HCT116 (cell line): ENCODE data around the gene REXO4. TPM values are rescaled to one million over a fixed set of nuclear protein-coding genes. Genes with fewer than 3 reads are reported as not detected.

ENCODE experiments used
- ATAC-seq: fragments of 200-7000 bp; cut with Tn5 transposase; 2 replicates; pipeline ENCODE4 v1.9.1; 2020; ENCODE audit warnings: mild to moderate bottlenecking, moderate library complexity
- BruUV-seq: library from RNA; stranded (reverse); fragments of 400-500 nt; replicated peaks from 2 replicates; lab custom pipeline; 2021; lab: Mats Ljungman, UMichigan
- CTCF ChIA-PET: fragments of 300-600 bp; sonication (Branson Sonifier 250); formaldehyde crosslinking; loops from one replicate; lab custom pipeline; 2021; ENCODE audit warnings: antibody characterized with exemption; lab: Charles Lee
- POLR2A ChIA-PET: fragments of 300-600, 350-600 bp; sonication (Branson Sonifier 250); formaldehyde crosslinking; loops from one replicate; lab custom pipeline; 2021; ENCODE audit warnings: antibody characterized with exemption; lab: Charles Lee
- RAD21 ChIA-PET, 2 experiments: fragments of 300-600 bp; sonication (Branson Sonifier 250); formaldehyde crosslinking; loops; one replicate each; lab custom pipeline; 2023; ENCODE audit warnings: low total read pairs in 2 of 2; ENCODE audit not compliant: uncharacterized antibody in 2 of 2, unreplicated experiment in 2 of 2, low non-redundant PET in 1 of 2; lab: Charles Lee
- DNase-seq: peaks from one replicate; pipeline ENCODE4 v3.0.0-alpha.2; 2010; ENCODE audit warnings: low read depth, low spot score
- H2AFZ ChIP-seq: fragments of 200-600 bp; shearing (Covaris generic), sonication (generic); 2 replicates; pipeline ENCODE4 v1.6.1; 2017; ENCODE audit warnings: low read depth, mixed run types, mixed read lengths, antibody characterized with exemption, low read length; ENCODE audit not compliant: poor library complexity, severe bottlenecking
- H3K27ac ChIP-seq: 2 replicates; pipeline ENCODE4 v1.5.1; 2012; ENCODE audit warnings: low read depth, low read length
- H3K27me3 ChIP-seq: fragments of 200-600 bp; sonication (generic); 2 replicates; pipeline ENCODE4 v1.6.1; 2016; ENCODE audit warnings: mixed run types, low read length, mixed read lengths; ENCODE audit not compliant: insufficient read depth
- H3K36me3 ChIP-seq, 2 experiments: fragments of 200-500 bp in 1 of 2; fragments of 200-600 bp in 1 of 2; sonication (Bioruptor generic) in 1 of 2; sonication (generic) in 1 of 2; 2 replicates each; pipeline versions ENCODE4 v1.5.1 to v1.6.1; 2014 to 2016; ENCODE audit warnings: low read length in 2 of 2, inconsistent platforms in 1 of 2, mixed read lengths in 1 of 2, mixed run types in 1 of 2; ENCODE audit not compliant: insufficient read depth in 2 of 2, control insufficient read depth in 1 of 2
- H3K4me1 ChIP-seq, 2 experiments: fragments of 200-600 bp in 1 of 2; sonication (generic) in 1 of 2; 2 replicates each; pipeline versions ENCODE4 v1.5.1 to v1.6.1; 2012 to 2017; ENCODE audit warnings: low read length in 2 of 2, inconsistent platforms in 1 of 2, mild to moderate bottlenecking in 1 of 2, mixed read lengths in 1 of 2, mixed run types in 1 of 2, moderate library complexity in 1 of 2; ENCODE audit not compliant: insufficient read depth in 2 of 2, control insufficient read depth in 1 of 2
- H3K4me2 ChIP-seq: fragments of 200-600 bp; sonication (generic); 2 replicates; pipeline ENCODE4 v1.6.1; 2017; ENCODE audit warnings: mixed run types, low read length, mixed read lengths
- H3K4me3 ChIP-seq, 2 experiments: fragments of 200-600 bp in 1 of 2; sonication (generic) in 1 of 2; replicated peaks in 1 of 2; 2 replicates each; pipeline ENCODE4 v1.5.1; 2011 to 2016; ENCODE audit warnings: low read length in 2 of 2, control low read depth in 1 of 2, low read depth in 1 of 2, mild to moderate bottlenecking in 1 of 2, mixed read lengths in 1 of 2, mixed run types in 1 of 2
- H3K79me2 ChIP-seq: fragments of 200-600 bp; sonication (generic); 2 replicates; pipeline ENCODE4 v1.6.1; 2017; ENCODE audit warnings: mild to moderate bottlenecking, mixed run types, low read length, moderate library complexity, mixed read lengths; ENCODE audit not compliant: insufficient read depth
- H3K9ac ChIP-seq: fragments of 200-600 bp; sonication (generic); 2 replicates; pipeline ENCODE4 v1.6.1; 2016; ENCODE audit warnings: low read length, mixed read lengths
- H3K9me2 ChIP-seq: fragments of 200-600 bp; sonication (generic), shearing (Covaris generic); 2 replicates; pipeline ENCODE4 v1.6.1; 2017; ENCODE audit warnings: mixed run types, mild to moderate bottlenecking, moderate library complexity; ENCODE audit not compliant: insufficient read depth
- H3K9me3 ChIP-seq, 2 experiments: fragments of 200-500 bp in 1 of 2; fragments of 200-600 bp in 1 of 2; sonication (Bioruptor generic) in 1 of 2; sonication (generic) in 1 of 2; 2 replicates each; pipeline ENCODE4 v1.6.1; 2014 to 2017; ENCODE audit warnings: low read length in 2 of 2, mixed read lengths in 2 of 2, inconsistent platforms in 1 of 2, low read depth in 1 of 2, mild to moderate bottlenecking in 1 of 2, mixed run types in 1 of 2, moderate library complexity in 1 of 2; ENCODE audit not compliant: control insufficient read depth in 1 of 2, insufficient read depth in 1 of 2
- H4K20me1 ChIP-seq: fragments of 200-600 bp; sonication (generic), shearing (Covaris generic); 2 replicates; pipeline ENCODE4 v1.6.1; 2017; ENCODE audit warnings: mixed run types, mild to moderate bottlenecking, moderate library complexity; ENCODE audit not compliant: insufficient read depth
- CEBPB ChIP-seq: IDR thresholded peaks from 2 replicates; pipeline ENCODE4 v1.6.1; 2012; ENCODE audit warnings: low read depth
- EZH2 ChIP-seq: fragments of 200-600 bp; sonication (generic); IDR thresholded peaks from 2 replicates; pipeline ENCODE4 v1.6.1; 2017; ENCODE audit warnings: antibody characterized with exemption, mixed run types
- FOSL1 ChIP-seq: IDR thresholded peaks from 2 replicates; pipeline ENCODE4 v1.6.1; 2012; ENCODE audit warnings: low read depth
- RAD21 ChIP-seq: IDR thresholded peaks from 2 replicates; pipeline ENCODE4 v1.6.1; 2012; ENCODE audit warnings: low read depth, mild to moderate bottlenecking
- SIN3A ChIP-seq: IDR thresholded peaks from 2 replicates; pipeline ENCODE4 v1.6.1; 2012; ENCODE audit warnings: low read depth
- SRF ChIP-seq: IDR thresholded peaks from 2 replicates; pipeline ENCODE4 v1.6.1; 2012; ENCODE audit warnings: low read depth
- TCF7L2 ChIP-seq: IDR thresholded peaks from 2 replicates; pipeline ENCODE4 v1.7.0; 2011; ENCODE audit warnings: borderline replicate concordance, inconsistent platforms; ENCODE audit not compliant: insufficient read depth, insufficient read length; ENCODE audit errors: extremely low read depth
- ZFX ChIP-seq: fragments of 450-650 bp; IDR thresholded peaks from 2 replicates; pipeline ENCODE4 v1.6.1; 2017
- ZNF274 ChIP-seq: fragments of 200-500 bp; sonication (Bioruptor generic); IDR thresholded peaks from 2 replicates; pipeline ENCODE4 v1.6.1; 2014; ENCODE audit warnings: mild to moderate bottlenecking, low read depth, low read length, inconsistent platforms
- intact Hi-C: fragments of 100-400 bp; cut with micrococcal nuclease; formaldehyde crosslinking; loops from 2 replicates; pipeline ENCODE4 v1.10.0; 2022
- total RNA-seq: library from RNA; stranded (reverse); gene quantifications from one replicate; pipeline ENCODE4 v1.2.1, GENCODE V29; 2021; ENCODE audit not compliant: unreplicated experiment
- TF ChIP-seq, protein P1 (sequence below): IDR thresholded peaks from 2 replicates; pipeline ENCODE4 v1.6.1; 2012
- TF ChIP-seq, protein P2 (sequence below): IDR thresholded peaks from 2 replicates; pipeline ENCODE4 v1.6.1; 2012
- TF ChIP-seq, protein P3 (sequence below): IDR thresholded peaks from 2 replicates; pipeline ENCODE4 v1.6.1; 2011; ENCODE audit warnings: mild to moderate bottlenecking, low read length, moderate library complexity; ENCODE audit not compliant: insufficient replicate concordance; ENCODE audit errors: extremely low read depth
- TF ChIP-seq, protein P4 (sequence below), 3 experiments: fragments of 200-600 bp in 1 of 3; sonication (generic) in 1 of 3; IDR thresholded peaks in 2 of 3; conservative IDR thresholded peaks in 1 of 3; 2 replicates each; pipeline ENCODE4 v1.5.1; 2012 to 2017; ENCODE audit warnings: low read depth in 2 of 3, low read length in 2 of 3, antibody characterized with exemption in 1 of 3, borderline replicate concordance in 1 of 3, control low read depth in 1 of 3, mild to moderate bottlenecking in 1 of 3, mixed read lengths in 1 of 3, mixed run types in 1 of 3, moderate library complexity in 1 of 3; ENCODE audit not compliant: insufficient read depth in 1 of 3

The REXO4 gene
- total RNA-seq, 1 experiment from 2014 or later: 24.6 TPM

DNA sequence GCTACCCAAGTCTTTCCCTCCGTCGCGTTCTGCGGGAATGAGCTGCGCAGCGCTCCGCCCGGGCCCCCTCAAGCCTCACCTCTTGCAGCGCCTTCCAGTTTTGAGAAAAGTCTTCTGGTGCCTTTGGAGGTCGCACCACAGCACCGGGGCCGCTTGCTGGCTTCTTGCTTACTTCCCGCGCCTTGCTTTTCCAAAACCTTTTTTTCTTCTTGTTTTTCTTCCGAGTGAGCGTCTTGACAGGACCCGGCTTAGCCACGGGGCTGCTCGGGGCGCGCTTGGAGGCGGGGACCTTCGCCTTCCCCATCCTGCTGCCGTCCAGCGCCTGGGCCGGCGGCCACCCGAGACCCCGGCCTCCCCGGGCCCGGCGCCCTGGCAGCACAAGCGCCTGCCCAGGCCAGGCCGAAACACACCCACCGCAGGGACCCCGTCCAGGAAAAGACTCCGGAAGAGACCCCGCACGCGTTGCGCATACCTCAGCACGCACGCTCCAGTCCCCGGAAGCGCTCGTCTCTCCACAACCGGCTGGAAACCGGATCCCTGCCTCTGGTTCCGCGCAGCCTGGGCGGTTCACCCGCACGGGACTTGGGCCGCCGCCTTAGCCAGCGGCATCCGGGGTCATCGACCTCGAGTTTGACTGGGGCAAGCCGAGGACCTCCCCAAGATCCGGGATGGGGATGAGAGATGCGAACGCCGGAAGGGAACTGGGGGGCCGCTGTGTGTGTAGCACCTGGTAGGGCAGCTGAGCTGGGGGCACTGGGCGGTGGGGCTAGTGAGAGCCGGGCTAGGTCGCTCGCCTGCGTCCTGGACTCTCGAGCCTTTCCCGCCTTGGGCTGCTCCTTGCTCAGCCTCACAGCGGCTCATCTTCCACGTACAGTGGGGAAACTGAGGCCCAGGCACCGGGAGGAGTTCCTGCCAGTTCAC, at the start of gene REXO4 (continued):
- TF ChIP-seq CEBPB (no peak), SIN3A (peak; percentile 76; the same call in 1 of the 2 replicates), ZNF274 (no peak)
- TF ChIP-seq, protein P1, sequence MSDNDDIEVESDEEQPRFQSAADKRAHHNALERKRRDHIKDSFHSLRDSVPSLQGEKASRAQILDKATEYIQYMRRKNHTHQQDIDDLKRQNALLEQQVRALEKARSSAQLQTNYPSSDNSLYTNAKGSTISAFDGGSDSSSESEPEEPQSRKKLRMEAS: peak; percentile 93; the same call in 1 of the 2 replicates
- TF ChIP-seq, protein P2, sequence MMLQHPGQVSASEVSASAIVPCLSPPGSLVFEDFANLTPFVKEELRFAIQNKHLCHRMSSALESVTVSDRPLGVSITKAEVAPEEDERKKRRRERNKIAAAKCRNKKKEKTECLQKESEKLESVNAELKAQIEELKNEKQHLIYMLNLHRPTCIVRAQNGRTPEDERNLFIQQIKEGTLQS: no peak

DNA sequence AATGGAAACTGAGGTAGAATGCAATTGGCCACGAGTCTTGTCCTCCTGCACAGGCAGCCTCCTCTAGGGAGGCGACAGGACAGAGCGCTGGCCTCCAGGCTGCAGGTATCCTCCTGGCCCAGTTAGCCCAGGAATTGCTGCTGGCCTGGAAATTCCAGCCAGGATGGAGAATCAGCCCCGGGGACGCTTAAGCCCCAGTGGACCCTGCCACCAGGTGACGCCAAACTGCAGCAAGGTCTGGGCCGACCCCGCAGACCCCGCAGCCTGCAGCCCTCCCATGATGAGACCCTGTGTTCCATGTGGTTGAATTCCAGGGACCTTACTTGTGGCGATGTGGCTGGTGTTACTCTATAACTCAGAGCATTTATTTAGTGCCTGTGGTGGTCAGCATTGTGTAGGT, 49.3 kb upstream of the REXO4 start:
- intact Hi-C loops: no loop called here
- Histone ChIP-seq H2AFZ (no peak overlapping the region), H3K4me1 (no peaks in the 10 kb centered on the region), H3K36me3 (no peaks in the 10 kb centered on the region), H3K27me3 (no peaks in the 10 kb centered on the region), H3K9me3 (no peaks in the 10 kb centered on the region), H3K4me3 (no peak overlapping the region), H3K9me2 (no peaks in the 10 kb centered on the region), H3K4me2 (no peak overlapping the region), H3K27ac (no peak overlapping the region), H4K20me1 (no peaks in the 10 kb centered on the region), H3K79me2 (no peaks in the 10 kb centered on the region), H3K9ac (no peak overlapping the region)
- ChIA-PET RAD21 (no interaction called here), POLR2A (no interaction called here), CTCF (no interaction called here)
- TF ChIP-seq RAD21: no peak
- TF ChIP-seq, protein P3, sequence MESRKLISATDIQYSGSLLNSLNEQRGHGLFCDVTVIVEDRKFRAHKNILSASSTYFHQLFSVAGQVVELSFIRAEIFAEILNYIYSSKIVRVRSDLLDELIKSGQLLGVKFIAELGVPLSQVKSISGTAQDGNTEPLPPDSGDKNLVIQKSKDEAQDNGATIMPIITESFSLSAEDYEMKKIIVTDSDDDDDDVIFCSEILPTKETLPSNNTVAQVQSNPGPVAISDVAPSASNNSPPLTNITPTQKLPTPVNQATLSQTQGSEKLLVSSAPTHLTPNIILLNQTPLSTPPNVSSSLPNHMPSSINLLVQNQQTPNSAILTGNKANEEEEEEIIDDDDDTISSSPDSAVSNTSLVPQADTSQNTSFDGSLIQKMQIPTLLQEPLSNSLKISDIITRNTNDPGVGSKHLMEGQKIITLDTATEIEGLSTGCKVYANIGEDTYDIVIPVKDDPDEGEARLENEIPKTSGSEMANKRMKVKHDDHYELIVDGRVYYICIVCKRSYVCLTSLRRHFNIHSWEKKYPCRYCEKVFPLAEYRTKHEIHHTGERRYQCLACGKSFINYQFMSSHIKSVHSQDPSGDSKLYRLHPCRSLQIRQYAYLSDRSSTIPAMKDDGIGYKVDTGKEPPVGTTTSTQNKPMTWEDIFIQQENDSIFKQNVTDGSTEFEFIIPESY: no peak
- no peak for TF ChIP-seq FOSL1
- TF ChIP-seq SIN3A: no peak
- TF ChIP-seq ZFX: no peak
- TF ChIP-seq SRF: no peak
- TF ChIP-seq, protein P4, sequence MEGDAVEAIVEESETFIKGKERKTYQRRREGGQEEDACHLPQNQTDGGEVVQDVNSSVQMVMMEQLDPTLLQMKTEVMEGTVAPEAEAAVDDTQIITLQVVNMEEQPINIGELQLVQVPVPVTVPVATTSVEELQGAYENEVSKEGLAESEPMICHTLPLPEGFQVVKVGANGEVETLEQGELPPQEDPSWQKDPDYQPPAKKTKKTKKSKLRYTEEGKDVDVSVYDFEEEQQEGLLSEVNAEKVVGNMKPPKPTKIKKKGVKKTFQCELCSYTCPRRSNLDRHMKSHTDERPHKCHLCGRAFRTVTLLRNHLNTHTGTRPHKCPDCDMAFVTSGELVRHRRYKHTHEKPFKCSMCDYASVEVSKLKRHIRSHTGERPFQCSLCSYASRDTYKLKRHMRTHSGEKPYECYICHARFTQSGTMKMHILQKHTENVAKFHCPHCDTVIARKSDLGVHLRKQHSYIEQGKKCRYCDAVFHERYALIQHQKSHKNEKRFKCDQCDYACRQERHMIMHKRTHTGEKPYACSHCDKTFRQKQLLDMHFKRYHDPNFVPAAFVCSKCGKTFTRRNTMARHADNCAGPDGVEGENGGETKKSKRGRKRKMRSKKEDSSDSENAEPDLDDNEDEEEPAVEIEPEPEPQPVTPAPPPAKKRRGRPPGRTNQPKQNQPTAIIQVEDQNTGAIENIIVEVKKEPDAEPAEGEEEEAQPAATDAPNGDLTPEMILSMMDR (IDR thresholded peaks at IDR 0.05 in 2 of 3, conservative IDR thresholded peaks at IDR 0.05 in 1 of 3; ENCODE audit: borderline replicate concordance in 1 of 3, insufficient read depth in 1 of 3, low read depth in 2 of 3, low read length in 2 of 3): no peak
- no peak for TF ChIP-seq TCF7L2
- no peak for TF ChIP-seq CEBPB
- no peak for TF ChIP-seq EZH2
- TF ChIP-seq, protein P1: no peak
- no peak for ATAC-seq
- no TSS peak for BruUV-seq
- no peak for DNase-seq
